ENCODE measurements around the gene ABL1. TPM values are rescaled to one million over a fixed set of nuclear protein-coding genes. Genes with fewer than 3 reads are reported as not detected.

ABL1 gene
- total RNA-seq, 4 donors from 2014 or later: 22.1 to 51.7 (median 27.1) TPM

DNA sequence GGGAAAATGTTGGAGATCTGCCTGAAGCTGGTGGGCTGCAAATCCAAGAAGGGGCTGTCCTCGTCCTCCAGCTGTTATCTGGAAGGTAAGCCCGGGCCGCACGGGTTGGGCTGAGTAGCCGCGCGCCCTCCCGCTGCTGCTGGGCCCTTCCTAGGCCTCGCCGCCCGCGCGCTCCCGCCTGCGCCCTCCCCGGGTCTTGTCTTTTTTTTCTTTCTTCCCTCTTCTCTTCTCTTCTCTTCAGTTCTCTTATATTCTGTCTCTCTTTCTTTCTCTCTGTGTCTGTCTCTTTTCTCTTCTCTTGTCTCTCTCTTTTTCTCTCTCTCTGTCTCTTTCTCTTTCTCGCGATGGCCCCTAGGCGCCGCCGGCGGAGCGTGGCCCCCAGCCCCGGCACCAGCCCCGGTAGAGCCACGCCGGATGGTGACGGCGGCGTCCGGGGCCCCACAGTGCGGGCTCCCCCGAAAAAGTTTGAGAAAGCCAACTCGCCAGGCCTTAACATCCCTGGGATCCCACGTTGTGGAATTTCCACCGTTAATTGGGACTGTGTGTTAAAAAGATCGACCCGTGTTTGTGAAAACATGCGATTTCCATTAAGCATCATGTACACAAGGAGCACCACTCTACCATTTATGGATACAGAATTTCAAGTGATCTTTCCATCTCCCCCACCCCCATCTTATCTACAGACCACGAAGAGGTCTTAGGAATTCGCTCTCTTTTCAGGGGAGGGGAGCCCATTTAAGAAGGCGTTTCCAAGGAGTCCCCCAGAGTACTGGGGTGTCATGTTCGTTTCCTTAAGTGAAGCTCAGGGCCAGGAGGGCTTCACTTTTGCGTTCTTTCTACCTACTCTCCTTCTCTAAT, 616 bp downstream of the ABL1 start:
- intact Hi-C loops (cut with DNase I): no loop called here
- H3K4me1 ChIP-seq: peaks cover 15 to 68% (median 33%) of the 10 kb centered on the region in 3 donors

DNA sequence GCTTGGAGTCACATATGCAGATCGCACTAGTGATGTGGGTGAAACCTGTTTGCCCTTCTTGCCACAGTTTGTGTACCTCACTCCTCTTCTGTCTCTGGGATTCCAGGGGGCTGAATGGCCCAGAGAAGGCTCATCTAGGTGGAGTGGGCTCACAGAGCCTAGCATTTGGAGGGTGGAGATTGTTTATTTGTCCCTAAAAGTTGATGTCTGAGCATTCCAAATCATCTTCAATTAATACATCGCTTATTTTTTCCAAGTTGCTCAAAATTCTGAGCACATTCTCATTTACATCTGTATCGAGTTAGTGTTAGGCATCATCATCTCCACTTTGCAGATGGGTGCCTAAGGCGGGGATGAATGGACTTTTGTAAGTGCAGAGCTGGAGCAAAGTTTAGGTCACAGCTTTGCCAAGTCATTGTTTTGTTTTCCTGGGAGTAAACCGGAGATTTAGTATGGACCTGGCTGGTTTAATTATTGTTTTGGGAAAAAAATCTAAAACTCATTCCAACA, 2.0 kb downstream of the ABL1 start:
- intact Hi-C loops (cut with DNase I): no loop called here
- Histone ChIP-seq H3K27ac (peak overlapping the region in 3 of 4 donors; percentile 68 to 94 (median 89)), H3K9me3 (no peaks in the 10 kb centered on the region), H3K4me3 (peak overlapping the region; percentile 20 to 75 (median 64)), H3K4me1 (peaks cover 15 to 82% (median 33%) of the 10 kb centered on the region in 3 donors), H3K36me3 (no peaks in the 10 kb centered on the region), H3K27me3 (no peaks in the 10 kb centered on the region)
- WGBS, 2 donors: 27 to 46% methylated on average over 5 of the region's 5 CpGs
- no peak for DNase-seq
- TF ChIP-seq, protein P1, sequence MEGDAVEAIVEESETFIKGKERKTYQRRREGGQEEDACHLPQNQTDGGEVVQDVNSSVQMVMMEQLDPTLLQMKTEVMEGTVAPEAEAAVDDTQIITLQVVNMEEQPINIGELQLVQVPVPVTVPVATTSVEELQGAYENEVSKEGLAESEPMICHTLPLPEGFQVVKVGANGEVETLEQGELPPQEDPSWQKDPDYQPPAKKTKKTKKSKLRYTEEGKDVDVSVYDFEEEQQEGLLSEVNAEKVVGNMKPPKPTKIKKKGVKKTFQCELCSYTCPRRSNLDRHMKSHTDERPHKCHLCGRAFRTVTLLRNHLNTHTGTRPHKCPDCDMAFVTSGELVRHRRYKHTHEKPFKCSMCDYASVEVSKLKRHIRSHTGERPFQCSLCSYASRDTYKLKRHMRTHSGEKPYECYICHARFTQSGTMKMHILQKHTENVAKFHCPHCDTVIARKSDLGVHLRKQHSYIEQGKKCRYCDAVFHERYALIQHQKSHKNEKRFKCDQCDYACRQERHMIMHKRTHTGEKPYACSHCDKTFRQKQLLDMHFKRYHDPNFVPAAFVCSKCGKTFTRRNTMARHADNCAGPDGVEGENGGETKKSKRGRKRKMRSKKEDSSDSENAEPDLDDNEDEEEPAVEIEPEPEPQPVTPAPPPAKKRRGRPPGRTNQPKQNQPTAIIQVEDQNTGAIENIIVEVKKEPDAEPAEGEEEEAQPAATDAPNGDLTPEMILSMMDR (IDR thresholded peaks at IDR 0.05): no peak
- TF ChIP-seq POLR2A (IDR thresholded peaks at IDR 0.05): no peak

More for the DNA sequence above, 616 bp downstream of the ABL1 start:
- Histone ChIP-seq H3K27ac (peak overlapping the region; percentile 88 to 95 (median 92)), H3K27me3 (no peaks in the 10 kb centered on the region), H3K36me3 (no peaks in the 10 kb centered on the region), H3K9me3 (no peaks in the 10 kb centered on the region), H3K4me3 (peak overlapping the region; percentile 52 to 75 (median 64))
- WGBS, 2 donors: 1 to 4% methylated on average over 26 to 42 of the region's 44 CpGs
- TF ChIP-seq, protein P1 (IDR thresholded peaks at IDR 0.05): no peak
- no peak for TF ChIP-seq POLR2A (IDR thresholded peaks at IDR 0.05)
- no peak for DNase-seq

DNA sequence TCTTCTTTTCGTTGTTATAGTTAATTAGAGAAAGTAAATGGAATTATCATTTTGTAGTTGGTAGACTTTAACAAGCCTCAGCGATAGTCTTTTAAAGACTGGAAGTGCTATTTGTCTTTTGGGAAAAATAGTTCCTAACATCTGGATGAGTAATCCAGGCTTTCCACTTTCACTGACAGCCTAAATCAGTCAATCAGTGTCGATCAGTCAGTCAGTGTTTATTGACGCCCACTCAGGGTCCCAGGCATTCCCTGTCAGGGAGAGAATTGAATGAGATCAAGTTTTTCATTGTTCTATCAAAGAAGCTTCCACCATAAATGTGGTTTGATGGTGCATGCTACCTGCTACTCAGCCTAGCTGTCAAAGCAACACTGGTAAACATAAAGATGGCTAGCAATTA, 2.6 kb downstream of the ABL1 start:
- no peaks in the 10 kb centered on the region for H3K9me3 ChIP-seq
- intact Hi-C loops (cut with DNase I): no loop called here
- WGBS, 2 donors: 30 to 46% methylated on average over 4 of the region's 4 CpGs
- DNase-seq: no peak
- no peaks in the 10 kb centered on the region for H3K27me3 ChIP-seq
- peak overlapping the region; percentile 4 to 94 (median 62) for H3K27ac ChIP-seq
- no peaks in the 10 kb centered on the region for H3K36me3 ChIP-seq
- no peak for TF ChIP-seq POLR2A (IDR thresholded peaks at IDR 0.05)
- peaks cover 15 to 88% (median 33%) of the 10 kb centered on the region in 3 donors for H3K4me1 ChIP-seq
- peak overlapping the region; percentile 20 to 75 (median 64) for H3K4me3 ChIP-seq

DNA sequence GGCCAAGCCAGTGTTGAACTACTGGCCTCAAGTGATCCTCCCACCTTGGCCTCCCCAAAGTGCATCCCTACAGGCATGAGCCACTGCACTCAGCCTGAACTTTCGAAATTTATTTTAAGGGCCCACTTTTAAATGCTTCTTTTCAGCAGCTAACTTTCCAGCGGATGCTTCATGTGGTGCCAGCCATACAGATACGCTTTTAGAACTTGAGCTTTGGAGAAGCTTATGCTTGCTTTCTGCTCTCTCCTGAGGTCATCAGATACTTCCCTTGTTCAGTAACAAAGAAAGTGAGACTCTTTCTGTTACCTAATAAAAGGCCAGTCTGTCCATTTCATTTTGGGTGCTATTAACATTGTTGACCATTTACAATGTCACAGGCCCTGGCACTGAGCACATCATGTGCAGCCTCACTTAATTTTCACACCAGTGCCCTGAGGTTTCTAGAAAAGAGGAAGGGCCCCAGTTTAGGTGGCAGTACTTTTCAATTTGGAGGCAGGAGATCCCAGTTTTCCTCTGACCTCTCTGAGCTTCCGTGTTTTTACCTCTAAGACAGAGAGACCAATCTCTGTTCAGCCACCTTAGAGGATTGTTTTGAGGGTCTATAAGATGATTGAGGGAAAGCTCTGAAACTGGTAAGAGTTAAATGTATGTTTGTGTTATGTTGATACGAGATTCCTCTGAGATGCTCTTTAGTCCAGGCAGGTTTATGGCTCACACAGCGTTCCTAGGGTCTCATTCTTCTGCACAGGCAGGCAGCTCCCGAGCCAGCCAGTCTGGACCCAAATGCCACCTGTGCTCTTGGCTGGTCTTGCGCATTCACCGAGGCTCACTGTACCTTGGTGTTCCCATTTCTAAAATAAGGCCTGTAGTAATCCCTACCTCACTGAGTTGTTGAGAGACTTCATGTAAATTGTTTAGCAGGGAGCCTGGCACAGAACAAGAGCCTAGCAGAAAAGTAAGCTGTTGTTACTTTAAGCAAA, 4.4 kb downstream of the ABL1 start:
- no peak for TF ChIP-seq POLR2A (IDR thresholded peaks at IDR 0.05)
- TF ChIP-seq, protein P1 (IDR thresholded peaks at IDR 0.05): no peak
- intact Hi-C loops (cut with DNase I): no loop called here
- Histone ChIP-seq H3K27ac (peak overlapping the region; percentile 27 to 90 (median 76)), H3K36me3 (no peaks in the 10 kb centered on the region), H3K9me3 (no peaks in the 10 kb centered on the region), H3K4me1 (peaks cover 7 to 92% (median 42%) of the 10 kb centered on the region in 3 donors), H3K4me3 (peak overlapping the region in 2 of 4 donors; percentile 10 to 75), H3K27me3 (no peaks in the 10 kb centered on the region)
- 73 to 81% methylated on average over 8 to 9 of the region's 9 CpGs for WGBS, 2 donors
- no peak for DNase-seq

DNA sequence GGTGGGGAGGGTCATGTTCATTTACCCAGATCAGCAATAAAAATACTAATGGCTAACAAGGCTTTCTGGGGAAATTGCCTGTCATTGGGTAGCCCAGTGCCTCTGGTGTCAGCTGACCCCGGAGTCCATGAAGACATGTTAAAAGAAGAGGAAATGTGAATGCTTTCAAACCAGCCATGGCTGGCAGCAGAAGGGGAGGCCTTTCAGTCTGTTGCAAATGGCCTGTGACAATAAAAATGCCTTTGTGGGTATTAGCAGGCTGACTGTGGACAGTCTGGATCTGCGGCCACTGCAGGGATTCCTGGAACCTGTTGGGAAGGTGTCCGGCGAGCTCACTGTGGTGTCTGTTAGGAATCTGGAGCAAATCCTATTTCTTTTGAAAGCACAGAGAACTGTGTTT, 7.5 kb downstream of the ABL1 start:
- peaks cover 4 to 98% (median 58%) of the 10 kb centered on the region in 3 donors for H3K4me1 ChIP-seq
- H3K4me3 ChIP-seq: peak overlapping the region in 1 of 4 donors; percentile 3
- no peaks in the 10 kb centered on the region for H3K36me3 ChIP-seq
- intact Hi-C loops (cut with DNase I): no loop called here
- H3K27ac ChIP-seq: peak overlapping the region in 3 of 4 donors; percentile 59 to 90 (median 89)
- DNase-seq: no peak
- H3K27me3 ChIP-seq: no peaks in the 10 kb centered on the region
- no peaks in the 10 kb centered on the region for H3K9me3 ChIP-seq
- 79 to 83% methylated on average over 4 of the region's 4 CpGs for WGBS, 2 donors
- no peak for TF ChIP-seq POLR2A (IDR thresholded peaks at IDR 0.05)
- TF ChIP-seq, protein P1 (IDR thresholded peaks at IDR 0.05): no peak

Measured in esophagus squamous epithelium (tissue), 5 donors.